HG02588 (cell line): Measurements from ENCODE around the gene GNPDA1.

Experiments used
- ATAC-seq: cut with Tn5 transposase; IDR thresholded peaks from one replicate; pipeline ENCODE4 v1.9.1; 2021; ENCODE audit warnings: mild to moderate bottlenecking, moderate library complexity; ENCODE audit not compliant: unreplicated experiment

The GNPDA1 gene

GRCh38 chr5:141995656-141996055 lies 17.2 kb downstream of the GNPDA1 start:
- no peak for ATAC-seq

- ATAC-seq, result no peak
These were observed 18.2 kb downstream of the GNPDA1 start for GRCh38 chr5:141994511-141995136.

GRCh38 chr5:141992349-141992963 lies 20.4 kb downstream of the GNPDA1 start:
- peak; percentile 60 for ATAC-seq

- no peak for ATAC-seq
These were observed 23.1 kb downstream of the GNPDA1 start for GRCh38 chr5:141989720-141990119.

GRCh38 chr5:141986072-141986471 lies 26.8 kb downstream of the GNPDA1 start:
- ATAC-seq, result no peak

- no peak for ATAC-seq
These were observed 30.2 kb downstream of the GNPDA1 start for GRCh38 chr5:141982626-141983025.

- no peak for ATAC-seq
These were observed 34.4 kb downstream of the GNPDA1 start for GRCh38 chr5:141978389-141978788.

- no peak for ATAC-seq
These were observed 36.7 kb downstream of the GNPDA1 start for GRCh38 chr5:141976176-141976575.

- no peak for ATAC-seq
These were observed 38.8 kb downstream of the GNPDA1 start for GRCh38 chr5:141973871-141974595.

- peak; percentile 52 for ATAC-seq
These were observed 42.8 kb downstream of the GNPDA1 start for GRCh38 chr5:141969783-141970771.

- peak; percentile 90 for ATAC-seq
These were observed 43.8 kb downstream of the GNPDA1 start, which contains the start of gene RNF14 for GRCh38 chr5:141968914-141969608. Gene RNF14, plus strand, starts transcription at chr5:141969105. Its CDS starts 4,484 bp downstream, at chr5:141973589.

GRCh38 chr5:141966963-141967333 lies 45.9 kb downstream of the GNPDA1 start:
- ATAC-seq, result no peak

GRCh38 chr5:141966275-141966962 lies 46.4 kb downstream of the GNPDA1 start:
- ATAC-seq, result no peak

GRCh38 chr5:141965071-141965470 lies 47.8 kb downstream of the GNPDA1 start:
- ATAC-seq, result no peak

GRCh38 chr5:141963701-141964100 lies 49.1 kb downstream of the GNPDA1 start:
- no peak for ATAC-seq

GRCh38 chr5:141961466-141961865 lies 51.4 kb downstream of the GNPDA1 start:
- ATAC-seq, result no peak

- peak; percentile 97 for ATAC-seq
These were observed 52.1 kb downstream of the GNPDA1 start for GRCh38 chr5:141960449-141961323.

GRCh38 chr5:141960018-141960417 lies 52.8 kb downstream of the GNPDA1 start:
- ATAC-seq, result no peak
